H1 (cell line): ENCODE results near the gene GABPA. TPM values are rescaled to one million over a fixed set of nuclear protein-coding genes. Genes with fewer than 3 reads are reported as not detected.

ENCODE experiments used
- CTCF ChIA-PET: fragments of 300-600 bp; sonication (Branson Sonifier 250); formaldehyde crosslinking; loops from one replicate; lab custom pipeline; 2021; ENCODE audit not compliant: partially characterized antibody; lab: Charles Lee
- POLR2A ChIA-PET: fragments of 300-600 bp; sonication (Branson Sonifier 250); formaldehyde crosslinking; loops from one replicate; lab custom pipeline; 2021; ENCODE audit warnings: inconsistent platforms; ENCODE audit not compliant: partially characterized antibody; lab: Charles Lee
- DNase-seq, 2 experiments: peaks; one replicate each; pipeline versions ENCODE4 v3.0.0 to v3.0.0-alpha.2; 2010 to 2022; ENCODE audit warnings: low spot score in 2 of 2, low read depth in 1 of 2, mixed read lengths in 1 of 2
- FAIRE-seq: peaks from 2 replicates; lab custom pipeline; 2011; peaks lifted over from hg19 to GRCh38; lab: Jason Lieb, UNC
- H2AFZ ChIP-seq: 2 replicates; pipeline ENCODE4 v1.8.1; 2012; ENCODE audit warnings: low read length, inconsistent platforms
- H2AK5ac ChIP-seq: 2 replicates; pipeline ENCODE4 v1.6.1; 2013; ENCODE audit warnings: low read depth, low read length
- H2BK120ac ChIP-seq: replicated peaks from 2 replicates; pipeline ENCODE3; 2013; ENCODE audit warnings: low read depth, low read length, inconsistent platforms
- H2BK12ac ChIP-seq: 2 replicates; pipeline ENCODE4 v1.6.1; 2013; ENCODE audit warnings: low read depth, low read length
- H2BK15ac ChIP-seq: 2 replicates; pipeline ENCODE4 v1.6.1; 2013; ENCODE audit warnings: low read length
- H2BK20ac ChIP-seq: 2 replicates; pipeline ENCODE4 v1.6.1; 2013; ENCODE audit warnings: low read length
- H2BK5ac ChIP-seq: 2 replicates; pipeline ENCODE4 v1.6.1; 2013; ENCODE audit warnings: low read depth, low read length
- H3K14ac ChIP-seq: 2 replicates; pipeline ENCODE4 v1.6.1; 2013; ENCODE audit warnings: inconsistent platforms; ENCODE audit not compliant: insufficient read length
- H3K18ac ChIP-seq: 2 replicates; pipeline ENCODE4 v1.6.1; 2013; ENCODE audit warnings: low read length; ENCODE audit errors: extremely low read depth
- H3K23ac ChIP-seq: 2 replicates; pipeline ENCODE4 v1.6.1; 2013; ENCODE audit warnings: inconsistent platforms; ENCODE audit not compliant: insufficient read length
- H3K23me2 ChIP-seq: 2 replicates; pipeline ENCODE4 v1.6.1; 2013; ENCODE audit warnings: low read depth, low read length
- H3K27ac ChIP-seq: 2 replicates; pipeline ENCODE4 v1.6.1; 2011; ENCODE audit warnings: low read depth, low read length, inconsistent platforms
- H3K27me3 ChIP-seq, 4 experiments: replicated peaks in 1 of 4; 1 replicate in 1 of 4; 2 replicates in 3 of 4; pipeline versions ENCODE4 v1.6.1 to v1.8.1; 2011 to 2013; ENCODE audit warnings: low read length in 3 of 4, mild to moderate bottlenecking in 3 of 4, inconsistent platforms in 2 of 4, mixed read lengths in 2 of 4, moderate library complexity in 1 of 4; ENCODE audit not compliant: control insufficient read depth in 3 of 4, insufficient read depth in 3 of 4; ENCODE audit errors: extremely low read depth in 1 of 4
- H3K36me3 ChIP-seq, 4 experiments: 2 replicates each; pipeline versions ENCODE4 v1.6.1 to v1.8.1; 2011 to 2013; ENCODE audit warnings: mild to moderate bottlenecking in 4 of 4, low read length in 3 of 4, moderate library complexity in 2 of 4, control low read depth in 1 of 4, inconsistent platforms in 1 of 4; ENCODE audit not compliant: insufficient read depth in 4 of 4, control insufficient read depth in 2 of 4
- H3K4ac ChIP-seq: replicated peaks from 2 replicates; pipeline ENCODE3; 2013; ENCODE audit warnings: low read length, low read depth, mixed read lengths, inconsistent platforms; ENCODE audit not compliant: insufficient read length
- H3K4me1 ChIP-seq, 4 experiments: replicated peaks in 1 of 4; 1 replicate in 1 of 4; 2 replicates in 3 of 4; pipeline versions ENCODE4 v1.6.1 to v1.8.1; 2011 to 2013; ENCODE audit warnings: low read length in 3 of 4, inconsistent platforms in 2 of 4, mixed read lengths in 1 of 4; ENCODE audit not compliant: insufficient read depth in 4 of 4, control insufficient read depth in 3 of 4
- H3K4me2 ChIP-seq, 2 experiments: 2 replicates each; pipeline versions ENCODE4 v1.6.1 to v1.8.1; 2011 to 2013; ENCODE audit warnings: low read depth in 2 of 2, low read length in 2 of 2, control low read depth in 1 of 2, inconsistent platforms in 1 of 2, mild to moderate bottlenecking in 1 of 2; ENCODE audit not compliant: insufficient read depth in 1 of 2
- H3K4me3 ChIP-seq, 4 experiments: fragments of 200-600, 300-600 bp in 1 of 4; sonication (generic), shearing (Covaris generic), sonication (Bioruptor Twin) in 1 of 4; 2 replicates each; pipeline versions ENCODE4 v1.5.1 to v1.8.1; 2011 to 2016; ENCODE audit warnings: low read length in 4 of 4, low read depth in 3 of 4, control low read depth in 2 of 4, inconsistent platforms in 2 of 4, mild to moderate bottlenecking in 2 of 4, mixed read lengths in 1 of 4, moderate library complexity in 1 of 4; ENCODE audit not compliant: insufficient read depth in 2 of 4; ENCODE audit errors: extremely low read depth in 1 of 4
- H3K56ac ChIP-seq: replicated peaks from 2 replicates; pipeline ENCODE3; 2013; ENCODE audit warnings: low read depth, mild to moderate bottlenecking, mixed read lengths, low read length, inconsistent platforms; ENCODE audit not compliant: insufficient read length
- H3K79me1 ChIP-seq: 2 replicates; pipeline ENCODE4 v1.6.1; 2013; ENCODE audit warnings: low read depth, low read length, control low read depth
- H3K79me2 ChIP-seq, 2 experiments: 2 replicates each; pipeline versions ENCODE4 v1.6.1 to v1.8.1; 2012 to 2013; ENCODE audit warnings: low read length in 2 of 2, mild to moderate bottlenecking in 2 of 2, inconsistent platforms in 1 of 2; ENCODE audit not compliant: insufficient read depth in 2 of 2, control insufficient read depth in 1 of 2
- H3K9ac ChIP-seq, 4 experiments: replicated peaks in 1 of 4; 1 replicate in 1 of 4; 2 replicates in 3 of 4; pipeline versions ENCODE4 v1.6.1 to v1.8.1; 2011 to 2013; ENCODE audit warnings: low read depth in 3 of 4, low read length in 3 of 4, control low read depth in 2 of 4, mild to moderate bottlenecking in 2 of 4, moderate library complexity in 2 of 4, inconsistent platforms in 1 of 4; ENCODE audit errors: extremely low read depth in 1 of 4
- H3K9me3 ChIP-seq, 2 experiments: 2 replicates each; pipeline versions ENCODE4 v1.6.1 to v1.8.1; 2012 to 2013; ENCODE audit warnings: mild to moderate bottlenecking in 2 of 2, moderate library complexity in 2 of 2, control low read depth in 1 of 2, inconsistent platforms in 1 of 2, low read depth in 1 of 2, low read length in 1 of 2, mixed read lengths in 1 of 2; ENCODE audit not compliant: insufficient read depth in 2 of 2
- H4K20me1 ChIP-seq, 2 experiments: replicated peaks in 1 of 2; 2 replicates each; pipeline versions ENCODE3 to v1.8.1; 2011 to 2013; ENCODE audit warnings: inconsistent platforms in 2 of 2, low read length in 2 of 2, mild to moderate bottlenecking in 1 of 2; ENCODE audit not compliant: insufficient read depth in 2 of 2, control insufficient read depth in 1 of 2
- H4K5ac ChIP-seq: 2 replicates; pipeline ENCODE4 v1.6.1; 2013; ENCODE audit warnings: low read length, low read depth, mixed read lengths, inconsistent platforms; ENCODE audit not compliant: insufficient read length
- H4K8ac ChIP-seq: 2 replicates; pipeline ENCODE4 v1.8.0; 2013; ENCODE audit warnings: mild to moderate bottlenecking, moderate library complexity, low read length, inconsistent platforms; ENCODE audit not compliant: insufficient read depth; ENCODE audit errors: extremely low read depth
- H4K91ac ChIP-seq: replicated peaks from 2 replicates; pipeline ENCODE3; 2013; ENCODE audit warnings: low read length, mixed read lengths, inconsistent platforms; ENCODE audit not compliant: insufficient read length
- ASH2L ChIP-seq: fragments of 200-600, 300-600 bp; sonication (generic); IDR thresholded peaks from one replicate; pipeline ENCODE4 v1.7.1; 2017; ENCODE audit warnings: low read length
- ATF3 ChIP-seq: IDR thresholded peaks from 2 replicates; pipeline ENCODE4 v1.6.1; 2011; ENCODE audit warnings: low read depth, mild to moderate bottlenecking, low read length; ENCODE audit not compliant: insufficient read depth
- BCL11A ChIP-seq, 2 experiments: IDR thresholded peaks; one replicate each; pipeline ENCODE4 v1.6.1; 2011; ENCODE audit warnings: low read depth in 2 of 2, low read length in 2 of 2, mild to moderate bottlenecking in 2 of 2
- E2F6 ChIP-seq: IDR thresholded peaks from 2 replicates; pipeline ENCODE4 v1.6.1; 2012; ENCODE audit warnings: inconsistent platforms
- EGR1 ChIP-seq: IDR thresholded peaks from 2 replicates; pipeline ENCODE4 v1.6.1; 2011; ENCODE audit warnings: low read depth, low read length, borderline replicate concordance
- KDM1A ChIP-seq: fragments of 200-600, 300-600 bp; sonication (generic); IDR thresholded peaks from 2 replicates; pipeline ENCODE4 v1.7.1; 2016; ENCODE audit warnings: mild to moderate bottlenecking, low read length, borderline replicate concordance
- NANOG ChIP-seq: IDR thresholded peaks from 2 replicates; pipeline ENCODE4 v1.6.1; 2011; ENCODE audit warnings: low read length, low read depth, mild to moderate bottlenecking, inconsistent platforms; ENCODE audit not compliant: insufficient read depth, poor library complexity, severe bottlenecking
- RFX5 ChIP-seq: IDR thresholded peaks from 2 replicates; pipeline ENCODE4 v1.6.1; 2011; ENCODE audit warnings: low read depth, low read length, improper control_type of control experiment, borderline replicate concordance
- TAF1 ChIP-seq: IDR thresholded peaks from 2 replicates; pipeline ENCODE4 v1.6.1; 2011; ENCODE audit warnings: mild to moderate bottlenecking, low read depth, low read length
- TBP ChIP-seq: IDR thresholded peaks from 2 replicates; pipeline ENCODE4 v1.6.1; 2011; ENCODE audit warnings: low read depth, low read length, improper control_type of control experiment
- WGBS, 2 experiments: shearing (Covaris generic) in 1 of 2; methylation state at CpG; one replicate each; pipeline versions ENCODE4 v1.1.6 to v1.1.7; 2013 to 2015; ENCODE audit warnings: low lambda C conversion rate in 2 of 2, mixed read lengths in 2 of 2, inconsistent platforms in 1 of 2, low coverage in 1 of 2, missing lambda C conversion rate in 1 of 2; ENCODE audit not compliant: insufficient replicate concordance in 2 of 2, insufficient coverage in 1 of 2, insufficient read length in 1 of 2; ENCODE audit errors: extremely low coverage in 1 of 2, missing lambda C conversion rate in 1 of 2; 5-methylcytosine and 5-hydroxymethylcytosine counted together
- polyA plus RNA-seq, 7 experiments: library from polyadenylated mRNA; depleted of rRNA in 3 of 7; stranded (reverse) in 5 of 7; unstranded in 2 of 7; fragments of >200 nt in 5 of 7; fragments of 200-250 nt in 2 of 7; gene quantifications; 1 replicate in 5 of 7; 2 replicates in 1 of 7; 4 replicates in 1 of 7; pipeline versions ENCODE4 v1.2.1 to v1.2.3, GENCODE V29; 2011 to 2013; ENCODE audit warnings: missing spikeins in 2 of 7, mixed read lengths in 2 of 7
- total RNA-seq: library from RNA; stranded (reverse); fragmentation: NEBNext Ultra II Directional; extraction: Animal tissue kit (Norgen Biotek cat#: 25700); gene quantifications from 2 replicates; pipeline ENCODE4 v1.2.1, GENCODE V29; 2021

GABPA gene
- total and polyA plus RNA-seq, 2 of the 8 experiments (the other 6 are each of a cell fraction or from before 2014, with no cell fraction given), result 5.2 to 22.2 TPM

- no peak overlapping the region for H3K18ac ChIP-seq
- peak overlapping the region in 1 of 2 experiments; percentile 51; a peak in 3 of 4 replicates for H3K4me2 ChIP-seq
- no peak overlapping the region for H2BK5ac ChIP-seq
- no peaks in the 10 kb centered on the region for H3K9me3 ChIP-seq
- CTCF ChIA-PET, result interaction anchor here (0.5 to 4.3 kb wide), 49 partner anchors 8 to 916 kb away, joined by 3 to 39 read pairs (median 4); no protein-coding TSS in a partner anchor
- peak; percentile 92 for FAIRE-seq
- DNase-seq, result peak; percentile 83 to 97
- H3K9ac ChIP-seq, result no peak overlapping the region
- H3K27me3 ChIP-seq, result no peaks in the 10 kb centered on the region
- no peak overlapping the region for H3K4ac ChIP-seq
- H2BK120ac ChIP-seq, result no peak overlapping the region
- no peak overlapping the region for H4K91ac ChIP-seq
- H2AK5ac ChIP-seq, result no peak overlapping the region
- H3K23me2 ChIP-seq, result no peaks in the 10 kb centered on the region
- no peak overlapping the region for H4K5ac ChIP-seq
- H3K4me3 ChIP-seq, result peak overlapping the region in 1 of 4 experiments; percentile 19; a peak in 1 of 8 replicates
- no peak overlapping the region for H2BK15ac ChIP-seq
- no peak overlapping the region for H3K14ac ChIP-seq
- no peak overlapping the region for H2BK12ac ChIP-seq
- no peaks in the 10 kb centered on the region for H3K79me2 ChIP-seq
- H3K56ac ChIP-seq, result no peak overlapping the region
- no peaks in the 10 kb centered on the region for H3K36me3 ChIP-seq
- H3K79me1 ChIP-seq, result no peaks in the 10 kb centered on the region
- no peak overlapping the region for H2BK20ac ChIP-seq
- 42% methylated on average over 20 of the region's 20 CpGs; no CpG with 5 or more reads in 1 of the 2 experiments for WGBS, 2 experiments
- peaks cover 0 to 2% (median under 1%) of the 10 kb centered on the region in 4 experiments; a peak in 1 of 7 replicates for H3K4me1 ChIP-seq
- H4K8ac ChIP-seq, result no peak overlapping the region
- POLR2A ChIA-PET, result no interaction called here
- H3K23ac ChIP-seq, result no peak overlapping the region
- no peak overlapping the region for H3K27ac ChIP-seq
- H2AFZ ChIP-seq, result peak overlapping the region; percentile 99
- no peaks in the 10 kb centered on the region for H4K20me1 ChIP-seq
- TF ChIP-seq ASH2L, result no peak
- TF ChIP-seq EGR1, result no peak
- TF ChIP-seq ATF3, result no peak
- TF ChIP-seq RFX5, result no peak
- TF ChIP-seq KDM1A, result no peak
- no peak for TF ChIP-seq TAF1
- no peak for TF ChIP-seq TBP
- TF ChIP-seq E2F6, result no peak
- TF ChIP-seq NANOG, result peak; percentile 10
- no peak for TF ChIP-seq BCL11A (IDR thresholded peaks at IDR 0.05; ENCODE audit: low read depth in 2 of 2, low read length in 2 of 2)
Observed at GRCh38 chr21:25801217-25802014, 66.6 kb downstream of the GABPA start.
